ENCODE data around the gene MTHFD1L.

The MTHFD1L gene

GRCh38 chr6:150992262-150992661 is 126.8 kb downstream of the MTHFD1L start:
- H3K27me3 ChIP-seq (ENCODE audit: control insufficient read depth, insufficient read depth, low read length): no peaks in the 10 kb centered on the region
- no peak overlapping the region for H3K27ac ChIP-seq (ENCODE audit: low read depth, low read length)
- no peak overlapping the region for H3K9ac ChIP-seq (ENCODE audit: low read length)
- H3K4me1 ChIP-seq (ENCODE audit: control insufficient read depth, insufficient read depth, low read length): peaks cover 3% of the 10 kb centered on the region
- H3K4me3 ChIP-seq (ENCODE audit: low read length): no peak overlapping the region
- no peaks in the 10 kb centered on the region for H3K36me3 ChIP-seq (ENCODE audit: control insufficient read depth, insufficient read depth, low read length)

DNA sequence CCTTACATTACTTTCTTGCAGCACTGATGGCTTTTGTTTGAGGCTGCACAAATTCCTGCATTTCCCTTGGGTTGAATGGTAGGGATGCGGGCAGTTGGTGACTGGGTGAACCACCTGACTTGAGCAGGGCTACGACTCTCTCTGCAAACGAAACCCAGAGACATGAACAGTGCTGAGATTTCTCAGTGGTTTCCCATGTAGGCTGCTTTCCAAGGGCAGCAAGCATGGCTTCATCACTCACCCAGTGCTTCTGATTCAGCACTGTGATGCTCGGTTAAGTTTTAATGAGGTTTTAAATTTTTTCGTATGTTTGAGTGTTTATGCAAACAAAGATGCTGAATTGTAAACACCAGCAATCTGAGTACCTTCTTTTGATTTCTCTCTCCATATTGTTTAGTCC is 127.2 kb downstream of the MTHFD1L start:
- Histone ChIP-seq H3K4me1 (ENCODE audit: control insufficient read depth, insufficient read depth, low read length) (peaks cover 3% of the 10 kb centered on the region), H3K27me3 (ENCODE audit: control insufficient read depth, insufficient read depth, low read length) (no peaks in the 10 kb centered on the region), H3K4me3 (ENCODE audit: low read length) (no peak overlapping the region), H3K27ac (ENCODE audit: low read depth, low read length) (no peak overlapping the region), H3K9ac (ENCODE audit: low read length) (no peak overlapping the region), H3K36me3 (ENCODE audit: control insufficient read depth, insufficient read depth, low read length) (no peaks in the 10 kb centered on the region)

- Histone ChIP-seq H3K4me1 (ENCODE audit: control insufficient read depth, insufficient read depth, low read length) (no peaks in the 10 kb centered on the region), H3K36me3 (ENCODE audit: control insufficient read depth, insufficient read depth, low read length) (no peaks in the 10 kb centered on the region), H3K27ac (ENCODE audit: low read depth, low read length) (no peak overlapping the region), H3K9ac (ENCODE audit: low read length) (no peak overlapping the region), H3K4me3 (ENCODE audit: low read length) (no peak overlapping the region), H3K27me3 (ENCODE audit: control insufficient read depth, insufficient read depth, low read length) (no peaks in the 10 kb centered on the region)
Measured at GRCh38 chr6:150993253-150993652, 127.8 kb downstream of the MTHFD1L start.

- Histone ChIP-seq H3K36me3 (ENCODE audit: control insufficient read depth, insufficient read depth, low read length) (no peaks in the 10 kb centered on the region), H3K27ac (ENCODE audit: low read depth, low read length) (no peak overlapping the region), H3K4me1 (ENCODE audit: control insufficient read depth, insufficient read depth, low read length) (no peaks in the 10 kb centered on the region), H3K27me3 (ENCODE audit: control insufficient read depth, insufficient read depth, low read length) (no peaks in the 10 kb centered on the region), H3K9ac (ENCODE audit: low read length) (no peak overlapping the region), H3K4me3 (ENCODE audit: low read length) (no peak overlapping the region)
Measured at GRCh38 chr6:150994026-150994425, 128.5 kb downstream of the MTHFD1L start.

- H3K27ac ChIP-seq (ENCODE audit: low read depth, low read length): no peak overlapping the region
- H3K4me1 ChIP-seq (ENCODE audit: control insufficient read depth, insufficient read depth, low read length): no peaks in the 10 kb centered on the region
- H3K9ac ChIP-seq (ENCODE audit: low read length): no peak overlapping the region
- H3K27me3 ChIP-seq (ENCODE audit: control insufficient read depth, insufficient read depth, low read length): no peaks in the 10 kb centered on the region
- H3K36me3 ChIP-seq (ENCODE audit: control insufficient read depth, insufficient read depth, low read length): no peaks in the 10 kb centered on the region
- H3K4me3 ChIP-seq (ENCODE audit: low read length): no peak overlapping the region
Measured at GRCh38 chr6:150996968-150997367, 131.5 kb downstream of the MTHFD1L start.

- H3K27me3 ChIP-seq (ENCODE audit: control insufficient read depth, insufficient read depth, low read length): no peaks in the 10 kb centered on the region
- H3K4me3 ChIP-seq (ENCODE audit: low read length): no peak overlapping the region
- H3K27ac ChIP-seq (ENCODE audit: low read depth, low read length): no peak overlapping the region
- H3K4me1 ChIP-seq (ENCODE audit: control insufficient read depth, insufficient read depth, low read length): no peaks in the 10 kb centered on the region
- H3K36me3 ChIP-seq (ENCODE audit: control insufficient read depth, insufficient read depth, low read length): no peaks in the 10 kb centered on the region
- no peak overlapping the region for H3K9ac ChIP-seq (ENCODE audit: low read length)
Measured at GRCh38 chr6:150999107-150999506, 133.6 kb downstream of the MTHFD1L start.

- no peak overlapping the region for H3K9ac ChIP-seq (ENCODE audit: low read length)
- H3K27ac ChIP-seq (ENCODE audit: low read depth, low read length): no peak overlapping the region
- H3K4me1 ChIP-seq (ENCODE audit: control insufficient read depth, insufficient read depth, low read length): no peaks in the 10 kb centered on the region
- no peak overlapping the region for H3K4me3 ChIP-seq (ENCODE audit: low read length)
- no peaks in the 10 kb centered on the region for H3K36me3 ChIP-seq (ENCODE audit: control insufficient read depth, insufficient read depth, low read length)
- no peaks in the 10 kb centered on the region for H3K27me3 ChIP-seq (ENCODE audit: control insufficient read depth, insufficient read depth, low read length)
Measured at GRCh38 chr6:150999576-150999975, 134.1 kb downstream of the MTHFD1L start.

GRCh38 chr6:151001387-151002056 is 136.0 kb downstream of the MTHFD1L start:
- H3K27ac ChIP-seq (ENCODE audit: low read depth, low read length): no peak overlapping the region

DNA sequence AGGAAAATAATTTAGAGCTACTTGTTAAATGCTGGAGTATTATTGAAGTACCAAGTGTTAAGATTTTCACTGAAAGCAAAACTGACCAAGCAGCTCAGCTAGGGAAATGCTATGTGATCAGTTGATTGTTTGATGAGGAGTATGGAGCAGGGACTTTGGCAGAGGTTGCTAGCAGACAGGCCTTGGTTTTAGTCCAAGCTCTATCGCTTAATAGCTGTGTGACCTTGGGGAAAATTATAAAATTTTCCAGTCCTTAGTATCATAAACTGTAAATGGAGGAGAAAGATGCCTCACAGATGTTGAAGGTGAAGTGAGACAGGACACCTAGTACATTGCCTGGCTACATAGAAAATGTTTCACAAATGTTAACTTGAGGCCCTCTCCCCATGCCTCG is 136.6 kb downstream of the MTHFD1L start:
- H3K4me3 ChIP-seq (ENCODE audit: low read length): no peak overlapping the region
- no peaks in the 10 kb centered on the region for H3K36me3 ChIP-seq (ENCODE audit: control insufficient read depth, insufficient read depth, low read length)
- H3K27me3 ChIP-seq (ENCODE audit: control insufficient read depth, insufficient read depth, low read length): no peaks in the 10 kb centered on the region
- no peak overlapping the region for H3K9ac ChIP-seq (ENCODE audit: low read length)
- H3K27ac ChIP-seq (ENCODE audit: low read depth, low read length): no peak overlapping the region
- no peaks in the 10 kb centered on the region for H3K4me1 ChIP-seq (ENCODE audit: control insufficient read depth, insufficient read depth, low read length)

More at GRCh38 chr6:151001387-151002056, 136.0 kb downstream of the MTHFD1L start:
- H3K36me3 ChIP-seq (ENCODE audit: control insufficient read depth, insufficient read depth, low read length): no peaks in the 10 kb centered on the region
- no peaks in the 10 kb centered on the region for H3K27me3 ChIP-seq (ENCODE audit: control insufficient read depth, insufficient read depth, low read length)
- H3K9ac ChIP-seq (ENCODE audit: low read length): no peak overlapping the region
- H3K4me1 ChIP-seq (ENCODE audit: control insufficient read depth, insufficient read depth, low read length): no peaks in the 10 kb centered on the region
- H3K4me3 ChIP-seq (ENCODE audit: low read length): no peak overlapping the region

DNA sequence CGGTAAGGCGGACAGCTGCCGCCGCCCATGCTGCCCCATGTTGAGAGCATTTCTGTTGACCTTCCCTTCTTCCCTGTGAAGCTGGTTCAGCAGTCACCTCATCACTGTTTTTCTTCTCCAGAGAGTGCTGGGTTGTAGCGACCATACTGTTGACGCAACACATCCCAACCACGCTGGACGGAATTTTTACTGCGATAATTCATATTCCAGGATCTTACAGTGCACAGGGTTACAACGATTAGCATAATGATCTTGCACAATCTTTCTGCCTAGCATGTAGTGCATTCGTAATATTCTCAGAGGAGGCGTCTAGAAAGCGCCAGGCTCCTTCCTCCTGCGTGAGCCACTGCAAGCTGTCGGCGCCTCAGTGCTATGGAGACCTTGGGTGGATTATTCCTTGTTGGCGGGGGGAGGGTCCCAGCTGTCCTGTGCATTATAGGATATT is 137.0 kb downstream of the MTHFD1L start:
- Histone ChIP-seq H3K27me3 (ENCODE audit: control insufficient read depth, insufficient read depth, low read length) (no peaks in the 10 kb centered on the region), H3K4me1 (ENCODE audit: control insufficient read depth, insufficient read depth, low read length) (no peaks in the 10 kb centered on the region), H3K4me3 (ENCODE audit: low read length) (no peak overlapping the region), H3K27ac (ENCODE audit: low read depth, low read length) (no peak overlapping the region), H3K9ac (ENCODE audit: low read length) (no peak overlapping the region), H3K36me3 (ENCODE audit: control insufficient read depth, insufficient read depth, low read length) (no peaks in the 10 kb centered on the region)

- H3K4me3 ChIP-seq (ENCODE audit: low read length): no peak overlapping the region
- H3K27me3 ChIP-seq (ENCODE audit: control insufficient read depth, insufficient read depth, low read length): no peaks in the 10 kb centered on the region
- no peak overlapping the region for H3K9ac ChIP-seq (ENCODE audit: low read length)
- no peaks in the 10 kb centered on the region for H3K36me3 ChIP-seq (ENCODE audit: control insufficient read depth, insufficient read depth, low read length)
- H3K27ac ChIP-seq (ENCODE audit: low read depth, low read length): no peak overlapping the region
- no peaks in the 10 kb centered on the region for H3K4me1 ChIP-seq (ENCODE audit: control insufficient read depth, insufficient read depth, low read length)
Measured at GRCh38 chr6:151004383-151005024, 139.0 kb downstream of the MTHFD1L start.

DNA sequence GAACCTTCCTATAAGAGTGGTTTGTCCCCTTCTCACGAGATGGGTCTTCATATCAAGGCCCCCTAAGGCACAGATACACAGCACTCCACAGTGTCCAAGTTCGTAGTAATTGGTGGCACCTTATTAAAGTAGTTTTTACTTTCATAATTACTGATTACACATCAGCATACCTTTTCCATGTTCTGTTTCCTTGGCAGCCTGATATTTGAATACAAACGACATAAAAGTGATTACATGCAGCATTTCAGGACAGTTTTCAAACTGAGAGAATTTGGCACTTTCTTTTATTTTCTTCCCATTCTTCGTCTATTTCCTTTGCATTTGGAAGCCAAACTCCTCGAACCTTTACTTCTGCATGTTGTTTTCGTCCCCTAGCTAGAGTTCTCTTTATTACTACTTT is 139.7 kb downstream of the MTHFD1L start:
- H3K27me3 ChIP-seq (ENCODE audit: control insufficient read depth, insufficient read depth, low read length): no peaks in the 10 kb centered on the region
- H3K9ac ChIP-seq (ENCODE audit: low read length): no peak overlapping the region
- H3K27ac ChIP-seq (ENCODE audit: low read depth, low read length): no peak overlapping the region
- no peaks in the 10 kb centered on the region for H3K4me1 ChIP-seq (ENCODE audit: control insufficient read depth, insufficient read depth, low read length)
- no peak overlapping the region for H3K4me3 ChIP-seq (ENCODE audit: low read length)
- H3K36me3 ChIP-seq (ENCODE audit: control insufficient read depth, insufficient read depth, low read length): no peaks in the 10 kb centered on the region
